ENCODE measurements around the gene ATG2B.

Gene ATG2B

DNA sequence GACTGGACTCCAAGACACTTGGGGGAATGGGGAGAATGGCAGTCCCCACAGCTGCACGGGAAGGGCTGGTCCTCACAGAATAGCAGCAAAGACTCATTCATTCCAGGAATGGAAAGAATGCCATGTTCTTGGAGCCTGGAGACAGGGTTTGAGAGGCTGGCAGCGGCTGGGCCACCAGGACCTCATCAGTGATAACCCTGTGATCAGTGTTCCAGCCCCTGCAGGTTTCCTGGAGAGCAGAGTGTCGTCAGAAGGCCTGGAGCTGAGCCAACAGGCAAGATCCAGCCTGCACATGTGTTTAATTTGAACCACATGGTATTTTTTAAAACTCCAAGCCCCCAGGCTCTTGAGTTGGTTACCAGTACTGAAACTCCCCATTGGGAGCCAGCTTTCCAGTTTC, 95.8 kb downstream of the ATG2B start:
- in situ Hi-C loops (cut with HindIII; ENCODE audit: low sequenced_read_pairs), result no loop called here
- H3K4me3 ChIP-seq (ENCODE audit: low read depth, low read length), result no peak overlapping the region
- TF ChIP-seq, protein P1, sequence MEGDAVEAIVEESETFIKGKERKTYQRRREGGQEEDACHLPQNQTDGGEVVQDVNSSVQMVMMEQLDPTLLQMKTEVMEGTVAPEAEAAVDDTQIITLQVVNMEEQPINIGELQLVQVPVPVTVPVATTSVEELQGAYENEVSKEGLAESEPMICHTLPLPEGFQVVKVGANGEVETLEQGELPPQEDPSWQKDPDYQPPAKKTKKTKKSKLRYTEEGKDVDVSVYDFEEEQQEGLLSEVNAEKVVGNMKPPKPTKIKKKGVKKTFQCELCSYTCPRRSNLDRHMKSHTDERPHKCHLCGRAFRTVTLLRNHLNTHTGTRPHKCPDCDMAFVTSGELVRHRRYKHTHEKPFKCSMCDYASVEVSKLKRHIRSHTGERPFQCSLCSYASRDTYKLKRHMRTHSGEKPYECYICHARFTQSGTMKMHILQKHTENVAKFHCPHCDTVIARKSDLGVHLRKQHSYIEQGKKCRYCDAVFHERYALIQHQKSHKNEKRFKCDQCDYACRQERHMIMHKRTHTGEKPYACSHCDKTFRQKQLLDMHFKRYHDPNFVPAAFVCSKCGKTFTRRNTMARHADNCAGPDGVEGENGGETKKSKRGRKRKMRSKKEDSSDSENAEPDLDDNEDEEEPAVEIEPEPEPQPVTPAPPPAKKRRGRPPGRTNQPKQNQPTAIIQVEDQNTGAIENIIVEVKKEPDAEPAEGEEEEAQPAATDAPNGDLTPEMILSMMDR (IDR thresholded peaks at IDR 0.05; ENCODE audit: low read depth, low read length), result no peak
- DNase-seq (ENCODE audit: low read depth, low spot score), result peak; percentile 50

DNA sequence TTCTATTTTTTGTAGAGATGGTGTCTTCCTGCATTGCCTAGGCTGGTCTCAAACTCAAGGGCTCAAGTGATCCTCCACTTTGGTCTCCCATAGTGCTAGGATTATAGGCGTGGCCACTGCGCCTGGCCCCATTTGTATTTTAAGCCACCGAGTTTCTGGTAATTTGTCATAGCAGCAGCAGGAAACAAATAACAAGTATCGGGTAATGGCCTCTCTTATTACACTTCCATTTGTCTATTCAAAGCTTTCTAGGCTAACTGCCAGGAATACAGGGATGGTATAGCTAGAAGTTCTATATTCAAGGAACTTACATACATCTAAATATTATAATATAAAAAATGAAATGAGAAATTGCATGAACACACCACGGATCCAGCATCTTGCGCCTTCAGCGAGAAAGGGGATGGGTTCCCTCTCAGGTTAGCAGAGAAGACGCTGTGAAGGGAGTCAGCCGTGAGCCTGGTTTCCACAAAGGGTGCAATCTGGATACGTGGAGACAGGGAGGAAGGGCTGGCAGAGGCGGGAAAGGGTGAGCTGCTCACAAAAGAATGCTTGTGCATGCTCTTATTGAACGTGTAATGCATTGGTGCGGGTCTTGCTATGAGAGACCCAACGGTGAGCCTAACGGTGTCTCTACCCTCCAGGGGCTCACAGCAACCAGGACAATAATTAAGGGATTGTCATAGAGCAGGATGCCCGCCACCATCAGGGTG, 97.6 kb downstream of the ATG2B start:
- in situ Hi-C loops (cut with HindIII; ENCODE audit: low sequenced_read_pairs), result no loop called here
- DNase-seq (ENCODE audit: low read depth, low spot score), result no peak
- TF ChIP-seq, protein P1 (IDR thresholded peaks at IDR 0.05; ENCODE audit: low read depth, low read length), result no peak
- no peak overlapping the region for H3K4me3 ChIP-seq (ENCODE audit: low read depth, low read length)

DNA sequence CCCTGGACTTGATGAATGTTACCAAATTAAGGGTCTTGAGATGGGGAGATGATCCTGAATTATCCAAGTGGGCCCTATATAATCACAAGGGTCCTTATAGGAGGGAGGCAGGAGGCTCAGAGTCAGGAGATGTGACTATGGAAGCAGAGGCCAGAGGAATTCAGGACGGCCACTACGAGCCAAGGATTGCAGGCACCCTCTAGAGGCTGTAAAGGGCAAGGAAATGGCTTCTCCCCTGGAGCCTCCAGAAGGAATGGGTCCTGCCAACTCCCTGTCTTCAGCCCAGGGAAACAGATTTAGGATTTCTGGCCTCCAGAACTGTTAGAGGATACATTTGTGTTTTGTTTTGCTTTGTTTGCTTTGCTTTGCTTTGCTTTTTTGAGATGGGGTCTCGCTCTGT, 98.3 kb downstream of the ATG2B start:
- in situ Hi-C loops (cut with HindIII; ENCODE audit: low sequenced_read_pairs), result no loop called here
- DNase-seq (ENCODE audit: low read depth, low spot score), result no peak
- no peak overlapping the region for H3K4me3 ChIP-seq (ENCODE audit: low read depth, low read length)
- TF ChIP-seq, protein P1 (IDR thresholded peaks at IDR 0.05; ENCODE audit: low read depth, low read length), result peak; percentile 43

GRCh38 chr14:96264200-96264553, 99.0 kb downstream of the ATG2B start:
- no peak overlapping the region for H3K4me3 ChIP-seq (ENCODE audit: low read depth, low read length)
- in situ Hi-C loops (cut with HindIII; ENCODE audit: low sequenced_read_pairs), result no loop called here
- TF ChIP-seq, protein P1 (IDR thresholded peaks at IDR 0.05; ENCODE audit: low read depth, low read length), result no peak
- DNase-seq (ENCODE audit: low read depth, low spot score), result no peak

DNA sequence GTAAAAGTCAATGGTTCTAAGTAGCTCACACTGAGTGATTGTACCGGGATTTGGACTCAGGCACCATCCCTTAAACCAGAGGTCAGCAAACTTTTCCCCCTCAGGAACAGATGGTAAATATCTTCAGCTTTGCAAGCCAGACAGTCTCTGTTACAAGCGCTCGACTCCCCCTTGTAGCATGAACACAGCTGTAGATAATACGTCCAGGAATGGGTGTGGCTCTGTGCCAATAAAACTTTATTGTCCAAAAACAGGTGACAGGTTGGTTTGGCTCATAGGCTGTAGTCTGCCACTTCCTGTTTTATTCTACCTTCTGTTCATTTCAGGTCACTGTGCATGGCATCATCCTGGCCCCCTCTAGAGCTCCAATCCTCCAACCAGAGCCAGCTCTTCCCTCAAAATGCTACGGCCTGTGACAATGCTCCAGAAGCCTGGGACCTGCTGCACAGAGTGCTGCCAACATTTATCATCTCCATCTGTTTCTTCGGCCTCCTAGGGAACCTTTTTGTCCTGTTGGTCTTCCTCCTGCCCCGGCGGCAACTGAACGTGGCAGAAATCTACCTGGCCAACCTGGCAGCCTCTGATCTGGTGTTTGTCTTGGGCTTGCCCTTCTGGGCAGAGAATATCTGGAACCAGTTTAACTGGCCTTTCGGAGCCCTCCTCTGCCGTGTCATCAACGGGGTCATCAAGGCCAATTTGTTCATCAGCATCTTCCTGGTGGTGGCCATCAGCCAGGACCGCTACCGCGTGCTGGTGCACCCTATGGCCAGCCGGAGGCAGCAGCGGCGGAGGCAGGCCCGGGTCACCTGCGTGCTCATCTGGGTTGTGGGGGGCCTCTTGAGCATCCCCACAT, 99.6 kb downstream of the ATG2B start:
- in situ Hi-C loops (cut with HindIII; ENCODE audit: low sequenced_read_pairs), result no loop called here
- TF ChIP-seq, protein P1 (IDR thresholded peaks at IDR 0.05; ENCODE audit: low read depth, low read length), result no peak
- H3K4me3 ChIP-seq (ENCODE audit: low read depth, low read length), result no peak overlapping the region
- no peak for DNase-seq (ENCODE audit: low read depth, low spot score)

DNA sequence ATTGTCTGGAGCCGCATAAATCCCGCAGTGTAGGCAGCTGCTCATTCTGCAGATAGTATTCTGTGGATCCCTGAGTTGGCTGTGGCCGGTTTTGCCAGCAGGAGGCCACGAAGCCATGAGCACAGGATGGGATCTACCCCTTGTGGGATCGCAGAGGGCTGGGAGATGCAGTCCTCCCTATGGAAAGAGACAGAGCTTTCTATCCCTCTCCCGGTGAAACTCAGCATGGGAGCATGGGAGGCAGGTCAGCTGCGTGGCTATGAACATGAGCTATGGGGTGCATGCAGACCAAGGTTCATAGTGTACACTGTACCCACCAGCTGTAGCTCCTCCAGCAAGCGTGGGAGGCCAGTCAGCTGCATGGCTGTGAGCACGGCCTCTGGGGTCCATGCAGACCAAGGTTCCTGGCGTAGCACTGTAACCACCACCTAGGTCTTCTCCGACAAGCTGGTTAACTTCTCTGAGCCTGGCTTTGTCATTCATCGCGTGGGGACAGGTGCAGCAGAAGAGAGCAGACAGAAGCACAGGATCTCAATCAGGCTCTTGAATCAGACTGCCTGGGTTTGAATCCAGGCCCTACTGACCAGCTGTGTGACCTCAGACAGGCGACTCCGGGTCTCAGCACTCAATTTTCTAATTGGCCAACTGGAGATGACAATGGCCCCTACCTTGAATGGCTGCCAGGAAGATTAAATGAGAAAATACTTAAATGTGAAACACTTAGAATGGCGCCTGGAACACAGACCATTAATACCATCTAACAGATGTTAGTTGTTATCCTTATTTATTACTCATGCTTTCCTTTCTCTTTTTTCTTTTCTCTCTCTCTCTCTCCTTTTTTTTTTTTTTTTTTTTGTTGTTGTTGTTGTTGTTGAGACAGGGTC, 101.1 kb downstream of the ATG2B start:
- no peak for DNase-seq (ENCODE audit: low read depth, low spot score)
- no peak overlapping the region for H3K4me3 ChIP-seq (ENCODE audit: low read depth, low read length)
- TF ChIP-seq, protein P1 (IDR thresholded peaks at IDR 0.05; ENCODE audit: low read depth, low read length), result no peak
- in situ Hi-C loops (cut with HindIII; ENCODE audit: low sequenced_read_pairs), result no loop called here

Data from astrocyte of the spinal cord (primary cell).